AG04449 (cell line): Measurements from ENCODE around the gene MRPS18A.

Experiments
- CTCF ChIA-PET: fragments of 350-600 bp; formaldehyde crosslinking; extraction: SDS; loops from one replicate; lab custom pipeline; 2021; ENCODE audit warnings: antibody characterized with exemption; lab: Yijun Ruan, JAX
- POLR2A ChIA-PET: fragments of 400-600, 350-600 bp; formaldehyde crosslinking; extraction: SDS; loops from one replicate; lab custom pipeline; 2020; ENCODE audit warnings: antibody characterized with exemption, inconsistent platforms; lab: Yijun Ruan, JAX
- DNase-seq: peaks from one replicate; pipeline ENCODE4 v3.0.0-alpha.2; 2010; ENCODE audit warnings: low read depth, low spot score
- H3K4me3 ChIP-seq: 2 replicates; pipeline ENCODE4 v1.5.1; 2011; ENCODE audit warnings: low read depth, mild to moderate bottlenecking, control low read depth, low read length
- TF ChIP-seq, protein P1 (sequence below): IDR thresholded peaks from one replicate; pipeline ENCODE4 v1.5.1; 2011; ENCODE audit warnings: mild to moderate bottlenecking, moderate library complexity, low read length, control low read depth, inconsistent platforms; ENCODE audit not compliant: insufficient read depth; ENCODE audit errors: missing control alignments

MRPS18A gene

GRCh38 chr6:43725643-43726580 is 38.3 kb upstream of the MRPS18A start:
- CTCF ChIA-PET: interaction anchor here (0.9 to 7.5 kb wide), 5 partner anchors 13 to 351 kb away, joined by 3 to 187 read pairs (median 7); no protein-coding TSS in a partner anchor
- POLR2A ChIA-PET: no interaction called here
- H3K4me3 ChIP-seq: no peak overlapping the region
- TF ChIP-seq, protein P1, sequence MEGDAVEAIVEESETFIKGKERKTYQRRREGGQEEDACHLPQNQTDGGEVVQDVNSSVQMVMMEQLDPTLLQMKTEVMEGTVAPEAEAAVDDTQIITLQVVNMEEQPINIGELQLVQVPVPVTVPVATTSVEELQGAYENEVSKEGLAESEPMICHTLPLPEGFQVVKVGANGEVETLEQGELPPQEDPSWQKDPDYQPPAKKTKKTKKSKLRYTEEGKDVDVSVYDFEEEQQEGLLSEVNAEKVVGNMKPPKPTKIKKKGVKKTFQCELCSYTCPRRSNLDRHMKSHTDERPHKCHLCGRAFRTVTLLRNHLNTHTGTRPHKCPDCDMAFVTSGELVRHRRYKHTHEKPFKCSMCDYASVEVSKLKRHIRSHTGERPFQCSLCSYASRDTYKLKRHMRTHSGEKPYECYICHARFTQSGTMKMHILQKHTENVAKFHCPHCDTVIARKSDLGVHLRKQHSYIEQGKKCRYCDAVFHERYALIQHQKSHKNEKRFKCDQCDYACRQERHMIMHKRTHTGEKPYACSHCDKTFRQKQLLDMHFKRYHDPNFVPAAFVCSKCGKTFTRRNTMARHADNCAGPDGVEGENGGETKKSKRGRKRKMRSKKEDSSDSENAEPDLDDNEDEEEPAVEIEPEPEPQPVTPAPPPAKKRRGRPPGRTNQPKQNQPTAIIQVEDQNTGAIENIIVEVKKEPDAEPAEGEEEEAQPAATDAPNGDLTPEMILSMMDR: no peak
- DNase-seq: no peak

DNA sequence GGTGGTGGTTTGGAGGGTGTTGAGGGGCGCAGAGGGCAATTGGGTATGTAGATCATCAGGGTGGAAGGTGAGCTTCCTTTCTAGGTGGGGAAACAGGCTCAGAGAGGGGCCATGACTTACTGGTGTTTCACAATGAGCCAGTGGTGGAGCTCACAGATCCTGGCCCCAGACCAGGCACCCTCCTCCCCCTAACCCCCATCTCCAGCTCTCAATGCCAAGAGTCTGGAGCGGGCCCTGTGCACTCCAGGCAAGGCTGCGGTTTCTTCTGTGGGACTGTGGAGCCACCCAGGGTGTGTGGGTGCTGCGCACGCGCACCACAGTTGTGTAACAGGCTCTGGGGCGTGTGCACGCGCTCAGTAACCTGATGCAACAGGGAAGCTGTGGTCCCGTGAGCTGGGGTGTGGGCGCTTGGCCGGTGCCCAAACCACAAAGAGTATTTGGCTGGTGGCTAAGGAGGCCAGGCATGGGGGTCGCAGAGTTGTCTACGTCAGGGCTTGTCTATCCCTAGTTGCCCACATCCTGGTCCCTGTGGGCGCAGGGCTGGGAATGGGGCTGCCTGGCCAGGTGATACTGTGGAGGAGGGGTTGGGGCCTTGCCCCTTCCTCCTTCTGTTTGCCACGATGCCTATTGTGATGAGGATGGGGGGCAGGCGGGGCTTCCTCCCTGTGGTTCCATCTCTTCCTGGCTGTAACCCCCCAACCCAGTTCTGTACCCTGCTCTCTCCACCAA is 37.5 kb upstream of the MRPS18A start:
- TF ChIP-seq, protein P1: no peak
- DNase-seq: no peak
- ChIA-PET POLR2A (interaction anchor here (0.7 to 1.0 kb wide), 2 partner anchors 35 to 44 kb away, joined by 3 to 6 read pairs; partner anchors contain the start of gene VEGFA), CTCF (interaction anchor here (0.7 to 7.5 kb wide), 30 partner anchors 8 to 578 kb away, joined by 3 to 187 read pairs (median 4); partner anchors contain the start of genes MRPS18A and VEGFA)
- H3K4me3 ChIP-seq: no peak overlapping the region

- ChIA-PET POLR2A (interaction anchor here (0.7 to 1.0 kb wide), 2 partner anchors 35 to 45 kb away, joined by 3 to 6 read pairs; partner anchors contain the start of gene VEGFA), CTCF (interaction anchor here (0.6 to 7.5 kb wide), 35 partner anchors 8 to 579 kb away, joined by 3 to 187 read pairs (median 4); partner anchors contain the start of genes MRPS18A and VEGFA)
- no peak overlapping the region for H3K4me3 ChIP-seq
- TF ChIP-seq, protein P1: no peak
- no peak for DNase-seq
Observed at GRCh38 chr6:43724354-43724753, 36.8 kb upstream of the MRPS18A start.

- ChIA-PET CTCF (interaction anchor here (0.6 to 7.5 kb wide), 34 partner anchors 9 to 427 kb away, joined by 3 to 187 read pairs (median 4); partner anchors contain the start of genes MRPS18A and VEGFA), POLR2A (no interaction called here)
- H3K4me3 ChIP-seq: no peak overlapping the region
- TF ChIP-seq, protein P1: peak; percentile 65
- DNase-seq: no peak
Observed at GRCh38 chr6:43723737-43724295, 36.2 kb upstream of the MRPS18A start.

DNA sequence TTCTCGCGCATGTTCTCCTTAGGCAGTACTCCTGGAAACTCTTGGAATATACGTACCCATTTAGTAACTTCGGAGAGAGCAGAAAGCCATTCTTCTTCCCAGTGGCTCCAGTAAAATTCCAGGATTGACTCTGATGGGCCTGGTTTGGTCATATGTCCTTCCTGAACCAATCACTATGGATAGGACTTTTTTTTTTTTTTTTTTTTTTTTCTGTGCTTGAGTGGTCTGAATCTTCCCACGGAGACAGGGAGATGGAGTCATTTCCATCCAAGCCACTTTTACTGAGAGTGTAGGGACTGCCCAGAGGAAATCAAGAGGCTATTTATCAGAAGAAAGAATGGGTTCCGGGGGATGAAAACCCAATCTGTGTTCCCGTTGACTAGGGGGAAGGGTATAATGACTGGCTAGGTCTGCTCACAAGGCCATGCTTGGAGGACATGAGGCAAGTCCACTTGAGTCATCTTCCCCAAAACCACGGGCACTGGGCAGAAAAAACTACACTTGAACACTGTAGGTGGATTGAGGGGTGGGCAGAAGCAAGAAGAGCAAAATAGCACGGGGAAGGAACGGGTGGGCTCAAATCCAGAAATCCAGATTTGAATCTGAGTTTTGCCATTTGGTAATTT is 35.4 kb upstream of the MRPS18A start:
- TF ChIP-seq, protein P1: no peak
- CTCF ChIA-PET: interaction anchor here (0.6 to 7.5 kb wide), 18 partner anchors 8 to 428 kb away, joined by 3 to 187 read pairs (median 4); partner anchors contain the start of gene VEGFA
- POLR2A ChIA-PET: no interaction called here
- DNase-seq: no peak
- H3K4me3 ChIP-seq: no peak overlapping the region
